NOMO-1 treated with dmso at 0.1 percent for 144 hours (cell line): ENCODE results near the gene ASB15.

ENCODE experiments used
- DNase-seq: peaks from one replicate; lab custom pipeline; 2025; ENCODE audit not compliant: unreplicated experiment; lab: John Stamatoyannopoulos, UW

ASB15 gene

GRCh38 chr7:123594813-123595241, 6.8 kb upstream of the ASB15 start:
- no peak for DNase-seq

- DNase-seq, result no peak
These were observed 3.0 kb upstream of the ASB15 start for GRCh38 chr7:123598657-123599056.

DNA sequence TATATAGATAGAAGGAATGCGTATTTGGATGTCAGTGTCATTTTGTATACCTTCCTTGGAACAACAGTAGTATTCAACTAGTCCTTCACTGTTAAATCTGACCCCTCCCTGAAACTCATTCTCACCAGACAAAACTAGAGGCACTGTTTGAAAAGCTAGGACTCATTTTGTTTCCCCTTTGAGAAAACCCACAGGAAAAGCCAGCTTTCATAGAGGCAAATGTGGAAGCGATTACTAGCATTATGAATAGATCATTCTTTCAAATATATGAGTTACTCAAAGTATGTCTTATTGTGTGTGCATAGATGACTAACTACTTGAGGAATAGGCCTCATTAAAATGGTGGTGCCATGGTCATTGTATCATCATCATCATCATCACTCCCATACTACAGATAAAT, 1.9 kb upstream of the ASB15 start:
- DNase-seq, result no peak

DNA sequence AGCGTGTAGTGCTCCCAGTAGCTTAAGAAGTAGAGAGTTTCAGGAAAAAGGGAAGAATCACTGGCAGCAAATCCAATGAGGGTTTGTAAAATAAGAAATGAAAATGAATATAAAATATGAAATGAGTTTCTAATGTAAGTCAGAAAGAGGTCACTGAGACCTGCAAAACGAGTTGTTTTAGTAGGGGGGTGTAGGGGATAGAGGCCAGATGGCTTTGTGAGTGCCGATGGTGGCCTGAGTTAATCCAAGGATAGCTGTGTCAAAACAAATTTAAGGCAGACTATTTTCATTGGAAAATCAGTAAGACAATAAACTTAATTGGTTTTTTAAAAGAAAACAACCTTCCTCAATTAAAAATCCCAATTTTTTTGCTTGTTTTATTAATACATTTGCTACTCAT, 745 bp upstream of the ASB15 start:
- DNase-seq, result no peak

DNA sequence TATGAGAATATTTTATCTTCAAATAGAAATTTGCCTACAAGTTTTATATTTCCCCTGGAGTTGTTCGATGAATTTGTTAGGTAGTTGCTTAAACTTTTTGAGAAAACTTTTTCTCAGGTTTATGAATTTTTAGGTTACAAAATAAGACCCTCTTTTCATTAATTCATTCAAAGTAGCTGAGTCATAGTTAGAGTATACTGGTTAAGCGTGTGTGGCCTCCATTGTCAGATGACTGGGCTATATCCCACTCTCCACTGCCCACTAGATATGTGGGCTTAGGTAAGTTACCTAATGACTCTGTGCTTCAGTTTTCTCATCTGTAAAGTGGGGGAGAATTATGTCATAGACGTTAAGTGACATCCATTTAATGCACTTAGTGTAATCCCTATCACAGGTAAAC, 1.0 kb downstream of the ASB15 start:
- no peak for DNase-seq

- no peak for DNase-seq
These were observed 3.1 kb downstream of the ASB15 start for GRCh38 chr7:123604739-123605138.

GRCh38 chr7:123607423-123607975, 5.9 kb downstream of the ASB15 start:
- DNase-seq, result no peak

- no peak for DNase-seq
These were observed 7.6 kb downstream of the ASB15 start for GRCh38 chr7:123608991-123609882.

- no peak for DNase-seq
These were observed 8.2 kb downstream of the ASB15 start for GRCh38 chr7:123609883-123610239.

DNA sequence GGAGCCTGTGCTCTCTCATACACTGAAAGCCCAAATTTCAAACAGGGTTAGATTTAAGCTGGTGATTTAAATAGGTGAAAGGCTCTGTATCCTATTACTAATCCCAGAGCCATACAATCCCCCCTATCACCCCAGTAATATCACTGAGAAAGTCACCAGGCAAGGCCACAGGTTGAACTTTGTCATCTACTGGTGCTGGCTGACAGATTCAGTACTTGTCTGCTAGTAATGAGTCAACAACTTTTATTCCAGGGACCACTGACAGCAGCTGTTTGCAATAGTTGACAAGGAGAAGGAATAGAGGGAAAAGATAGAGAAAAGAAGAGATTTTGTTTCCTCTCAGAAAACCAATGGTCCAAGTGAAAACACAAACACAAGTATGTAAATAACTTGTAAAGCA, 10.4 kb downstream of the ASB15 start:
- no peak for DNase-seq

- no peak for DNase-seq
These were observed 13.7 kb downstream of the ASB15 start for GRCh38 chr7:123615344-123615743.

DNA sequence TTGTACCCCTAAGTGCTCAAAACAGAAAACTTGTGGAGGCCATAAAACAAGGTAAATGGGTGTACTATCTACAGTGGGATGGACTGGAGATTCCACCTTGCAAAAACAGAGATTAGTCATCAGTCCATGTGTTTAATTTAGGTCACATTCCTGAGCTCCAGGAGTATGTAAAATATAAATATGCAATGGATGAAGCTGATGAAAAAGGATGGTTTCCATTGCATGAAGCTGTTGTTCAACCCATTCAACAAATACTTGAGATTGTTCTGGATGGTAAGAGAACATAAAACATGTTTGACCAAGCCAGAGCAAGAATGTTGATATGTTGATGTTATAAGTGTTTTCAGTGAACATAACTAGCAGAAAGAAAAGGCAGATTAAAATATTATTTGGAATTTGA, 14.6 kb downstream of the ASB15 start:
- DNase-seq, result no peak

GRCh38 chr7:123621707-123622106, 20.1 kb downstream of the ASB15 start:
- DNase-seq, result no peak

DNA sequence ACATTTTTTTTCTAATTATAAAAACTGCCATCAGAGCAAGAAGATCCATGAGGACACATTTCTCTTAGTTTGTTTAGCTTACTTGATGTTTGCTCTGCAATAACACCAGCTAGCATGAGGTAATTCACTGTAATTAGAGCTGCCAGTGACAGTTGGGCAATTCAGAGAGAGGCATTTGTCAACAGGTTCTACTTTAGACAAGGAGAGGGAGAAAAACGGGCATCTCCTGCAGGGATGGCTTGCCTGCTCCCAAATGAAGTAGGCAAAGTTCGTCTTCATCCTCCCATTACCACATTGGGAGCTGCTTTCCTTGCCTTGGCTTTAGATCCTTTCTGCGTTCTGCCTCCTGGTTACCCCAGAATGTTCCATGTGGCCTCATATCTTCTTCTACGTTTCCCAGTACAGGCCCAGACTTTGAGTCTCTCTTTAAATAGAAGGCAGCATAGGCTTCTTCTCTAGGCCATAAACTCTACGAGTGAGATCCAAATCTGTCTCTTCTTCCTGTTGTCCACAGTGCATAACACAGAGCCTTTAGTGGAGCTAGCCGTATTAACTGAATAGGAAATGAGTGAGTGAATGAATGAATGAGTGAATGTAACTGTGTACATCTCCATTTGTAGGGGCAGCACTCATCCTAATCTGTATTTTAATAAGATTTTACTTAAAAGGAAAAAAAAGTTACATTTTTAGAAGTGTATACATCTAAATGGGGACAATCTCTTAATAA, 21.2 kb downstream of the ASB15 start:
- no peak for DNase-seq

DNA sequence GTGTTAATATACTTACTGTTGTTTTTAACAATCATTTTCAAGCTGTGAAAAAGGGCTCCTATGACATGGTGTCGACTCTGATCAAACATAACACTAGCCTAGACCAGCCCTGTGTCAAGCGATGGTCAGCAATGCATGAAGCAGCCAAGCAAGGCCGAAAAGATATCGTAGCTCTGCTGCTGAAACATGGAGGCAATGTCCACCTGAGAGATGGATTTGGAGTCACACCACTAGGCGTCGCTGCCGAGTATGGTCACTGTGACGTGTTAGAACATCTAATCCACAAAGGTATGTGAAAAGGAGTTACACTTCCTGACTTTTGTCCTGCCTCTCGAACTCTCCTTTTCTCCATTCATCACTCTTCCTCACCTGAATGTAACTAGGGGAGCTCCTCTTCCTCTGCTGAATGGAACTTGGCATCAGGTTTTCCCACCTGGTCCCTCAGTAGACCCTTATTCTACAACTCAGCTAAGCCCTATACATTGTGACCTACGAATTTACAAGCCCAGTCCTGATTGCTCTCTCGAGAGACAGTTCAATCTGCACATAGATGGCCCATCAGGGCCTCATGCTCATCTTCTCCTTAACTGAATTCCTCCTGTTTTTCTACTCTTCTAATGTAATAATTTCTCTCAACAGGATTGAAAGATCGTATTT, 23.0 kb downstream of the ASB15 start:
- no peak for DNase-seq

- DNase-seq, result no peak
These were observed 23.6 kb downstream of the ASB15 start for GRCh38 chr7:123625254-123625653.

DNA sequence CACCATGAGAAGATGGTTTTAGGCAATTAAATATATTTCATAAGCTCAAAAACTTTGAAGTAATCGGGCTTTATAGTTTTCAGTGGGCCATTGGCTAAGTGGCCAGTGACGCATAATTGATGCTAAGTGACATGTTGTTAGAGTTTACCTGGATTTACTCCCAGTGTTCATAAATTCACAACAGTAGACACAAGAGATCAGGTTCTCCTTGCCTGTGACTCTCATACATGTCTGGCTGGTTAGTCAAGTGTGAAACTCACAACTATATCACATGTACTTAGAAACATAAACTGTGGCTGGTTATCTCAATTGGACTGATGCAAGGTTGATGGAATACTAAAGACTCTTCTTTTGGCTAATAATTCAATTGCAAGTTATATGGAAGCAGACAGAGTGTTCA, 26.2 kb downstream of the ASB15 start:
- DNase-seq, result no peak

- DNase-seq, result no peak
These were observed 27.2 kb downstream of the ASB15 start for GRCh38 chr7:123628829-123629228.

DNA sequence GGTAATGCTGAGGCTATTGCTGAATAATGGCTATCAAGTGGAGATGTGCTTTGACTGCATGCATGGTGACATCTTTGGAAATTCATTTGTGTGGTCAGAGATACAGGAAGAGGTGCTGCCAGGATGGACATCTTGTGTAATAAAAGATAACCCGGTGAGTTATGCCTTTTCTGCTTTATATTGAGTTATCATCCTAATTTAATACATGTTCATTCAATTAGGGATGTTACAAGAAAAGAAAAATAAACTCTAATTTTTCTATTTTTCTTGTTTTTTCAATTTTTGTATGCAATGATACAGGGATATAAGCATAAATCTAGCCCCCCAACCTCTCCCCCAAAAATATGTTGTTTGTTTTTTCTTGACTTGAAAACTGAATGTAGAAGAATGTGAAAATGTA, 27.7 kb downstream of the ASB15 start:
- DNase-seq, result no peak

DNA sequence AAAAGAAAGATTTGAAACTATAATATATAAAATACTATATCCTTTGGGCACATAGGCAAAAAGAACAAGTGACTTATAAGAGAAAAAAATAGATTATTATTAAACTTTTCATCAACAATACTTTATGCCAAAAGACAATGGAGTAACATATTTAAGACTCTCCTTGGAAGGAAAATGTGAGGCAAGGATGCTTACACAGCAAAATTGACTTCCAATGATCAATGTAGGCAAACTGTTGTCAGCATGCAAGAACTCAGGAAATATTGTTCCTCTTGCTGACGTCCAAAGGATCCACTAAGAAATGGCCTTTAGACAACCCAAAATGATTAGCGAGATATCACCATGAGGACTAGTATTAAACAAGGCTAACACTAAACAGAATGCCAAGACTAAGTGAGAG, 31.2 kb downstream of the ASB15 start:
- no peak for DNase-seq

- no peak for DNase-seq
These were observed 31.9 kb downstream of the ASB15 start for GRCh38 chr7:123633553-123633952.
